ENCODE measurements around the gene TICAM2. TPM values are rescaled to one million over a fixed set of nuclear protein-coding genes. Genes with fewer than 3 reads are reported as not detected.
"Not testable (repeated sequence)": the region's sequence is repeated elsewhere in the genome, so short reads cannot be mapped to it uniquely, and the experiment has no call there.

TICAM2 gene
- total and polyA plus RNA-seq, 10 of the 15 experiments (the other 5 are each of a cell fraction or from before 2014, with no cell fraction given): 0.14 to 7.0 (median 2.9) TPM

DNA sequence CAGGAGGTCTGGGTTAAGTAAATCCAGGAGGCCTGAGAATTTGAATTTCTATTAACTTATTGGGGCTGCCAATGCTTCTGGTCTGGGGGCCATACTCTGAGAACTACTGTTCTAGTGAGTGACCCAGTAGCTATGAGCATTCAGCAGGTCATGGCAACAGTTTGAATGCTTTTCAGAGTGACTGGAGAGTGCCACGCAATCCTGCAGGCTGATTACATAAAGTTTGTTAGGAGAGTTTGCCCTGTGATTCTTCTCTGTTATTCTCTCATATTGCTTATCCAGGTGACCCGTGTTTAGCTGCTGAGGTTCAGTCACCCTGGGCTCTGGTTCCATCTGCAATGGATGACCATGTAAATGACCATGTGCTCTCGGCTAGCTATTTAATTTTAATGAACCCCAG, 45.8 kb upstream of the TICAM2 start:
- H3K27ac ChIP-seq (ENCODE audit: control insufficient read depth, insufficient read depth): no peak overlapping the region
- DNase-seq (ENCODE audit: low read depth, low spot score) (no peak), FAIRE-seq (no peak), ATAC-seq (no peak)
- no peaks in the 10 kb centered on the region for H3K4me1 ChIP-seq (ENCODE audit: control insufficient read depth, insufficient read depth, low read length)
- ChIA-PET CTCF (no interaction called here), RAD21 (ENCODE audit: unreplicated experiment) (no interaction called here), SMC1A (ENCODE audit: uncharacterized antibody, unreplicated experiment) (no interaction called here), POLR2A (no interaction called here)
- WGBS (ENCODE audit: insufficient coverage, insufficient replicate concordance, low lambda C conversion rate, missing lambda C conversion rate): 1% methylated on average over 3 of the region's 3 CpGs
- no peak overlapping the region for H3K4me2 ChIP-seq (ENCODE audit: control insufficient read depth, insufficient read depth)
- in situ Hi-C loops (cut with MboI): no loop called here
- H3K9ac ChIP-seq (ENCODE audit: control insufficient read depth, insufficient read depth, low read length): no peak overlapping the region
- H3K27me3 ChIP-seq (replicated peaks in 1 of 2; ENCODE audit: control insufficient read depth in 2 of 2, insufficient read depth in 2 of 2, low read length in 1 of 2): peaks cover 0 to 2% of the 10 kb centered on the region in 2 experiments; a peak in 2 of 4 replicates
- no peaks in the 10 kb centered on the region for H3K9me3 ChIP-seq (replicated peaks; ENCODE audit: control insufficient read depth, insufficient read depth, low read length)
- H3K4me3 ChIP-seq: no peak overlapping the region
- H4K20me1 ChIP-seq (ENCODE audit: control insufficient read depth, insufficient read depth): no peaks in the 10 kb centered on the region
- intact Hi-C loops (cut with micrococcal nuclease; ENCODE audit: unreplicated experiment): no loop called here
- no peak overlapping the region for H2AFZ ChIP-seq (ENCODE audit: control insufficient read depth, low read depth, low read length)
- no peaks in the 10 kb centered on the region for H3K36me3 ChIP-seq (ENCODE audit: control insufficient read depth in 2 of 2, insufficient read depth in 2 of 2, low read length in 1 of 2)
- H3K79me2 ChIP-seq (ENCODE audit: control insufficient read depth, insufficient read depth, low read length): no peaks in the 10 kb centered on the region
- TF ChIP-seq JUNB (IDR thresholded peaks at IDR 0.05): no peak
- no peak for TF ChIP-seq HCFC1 (IDR thresholded peaks at IDR 0.05; ENCODE audit: low read length)
- TF ChIP-seq, protein P1, sequence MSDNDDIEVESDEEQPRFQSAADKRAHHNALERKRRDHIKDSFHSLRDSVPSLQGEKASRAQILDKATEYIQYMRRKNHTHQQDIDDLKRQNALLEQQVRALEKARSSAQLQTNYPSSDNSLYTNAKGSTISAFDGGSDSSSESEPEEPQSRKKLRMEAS (IDR thresholded peaks at IDR 0.05; ENCODE audit: low read depth, low read length): no peak
- TF ChIP-seq, protein P2, sequence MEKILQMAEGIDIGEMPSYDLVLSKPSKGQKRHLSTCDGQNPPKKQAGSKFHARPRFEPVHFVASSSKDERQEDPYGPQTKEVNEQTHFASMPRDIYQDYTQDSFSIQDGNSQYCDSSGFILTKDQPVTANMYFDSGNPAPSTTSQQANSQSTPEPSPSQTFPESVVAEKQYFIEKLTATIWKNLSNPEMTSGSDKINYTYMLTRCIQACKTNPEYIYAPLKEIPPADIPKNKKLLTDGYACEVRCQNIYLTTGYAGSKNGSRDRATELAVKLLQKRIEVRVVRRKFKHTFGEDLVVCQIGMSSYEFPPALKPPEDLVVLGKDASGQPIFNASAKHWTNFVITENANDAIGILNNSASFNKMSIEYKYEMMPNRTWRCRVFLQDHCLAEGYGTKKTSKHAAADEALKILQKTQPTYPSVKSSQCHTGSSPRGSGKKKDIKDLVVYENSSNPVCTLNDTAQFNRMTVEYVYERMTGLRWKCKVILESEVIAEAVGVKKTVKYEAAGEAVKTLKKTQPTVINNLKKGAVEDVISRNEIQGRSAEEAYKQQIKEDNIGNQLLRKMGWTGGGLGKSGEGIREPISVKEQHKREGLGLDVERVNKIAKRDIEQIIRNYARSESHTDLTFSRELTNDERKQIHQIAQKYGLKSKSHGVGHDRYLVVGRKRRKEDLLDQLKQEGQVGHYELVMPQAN (conservative IDR thresholded peaks at IDR 0.05): no peak
- TF ChIP-seq IKZF2 (IDR thresholded peaks at IDR 0.05): no peak
- no peak for TF ChIP-seq MXI1 (IDR thresholded peaks at IDR 0.05; ENCODE audit: low read depth, low read length)
- no peak for TF ChIP-seq PAX5 (IDR thresholded peaks at IDR 0.05; ENCODE audit: borderline replicate concordance, low read depth, low read length)
- TF ChIP-seq SREBF2 (IDR thresholded peaks at IDR 0.05; ENCODE audit: low read length): no peak
- no peak for TF ChIP-seq NFYA (IDR thresholded peaks at IDR 0.05; ENCODE audit: borderline replicate concordance, low read depth, low read length)
- no peak for TF ChIP-seq YY1 (IDR thresholded peaks at IDR 0.05; ENCODE audit: low read depth, low read length)
- no TSS peak for BruUV-seq (replicated peaks)

DNA sequence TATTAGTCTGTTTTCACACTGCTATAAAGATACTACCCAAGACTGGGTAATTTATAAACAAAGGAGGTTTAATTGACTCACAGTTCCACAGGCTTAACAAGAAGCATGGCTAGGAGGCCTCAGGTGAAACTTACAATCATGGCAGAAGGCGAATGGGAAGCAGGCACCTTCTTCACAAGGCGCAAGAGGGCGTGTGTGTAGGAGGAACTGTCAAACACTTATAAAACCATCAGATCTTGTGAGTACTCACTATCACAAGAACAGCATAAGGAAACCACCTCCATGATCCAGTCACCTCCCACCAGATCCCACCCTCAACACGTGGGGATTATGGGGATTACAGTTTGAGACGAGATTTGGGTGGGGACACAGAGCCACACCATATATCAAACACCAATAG, 43.1 kb upstream of the TICAM2 start:
- RAD21 ChIA-PET (ENCODE audit: unreplicated experiment); H4K20me1 ChIP-seq (ENCODE audit: control insufficient read depth, insufficient read depth); H3K27me3 ChIP-seq (replicated peaks in 1 of 2; ENCODE audit: control insufficient read depth in 2 of 2, insufficient read depth in 2 of 2, low read length in 1 of 2); H3K9me3 ChIP-seq (replicated peaks; ENCODE audit: control insufficient read depth, insufficient read depth, low read length); intact Hi-C loops (cut with micrococcal nuclease; ENCODE audit: unreplicated experiment); H2AFZ ChIP-seq (ENCODE audit: control insufficient read depth, low read depth, low read length); H3K27ac ChIP-seq (ENCODE audit: control insufficient read depth, insufficient read depth); H3K36me3 ChIP-seq (ENCODE audit: control insufficient read depth in 2 of 2, insufficient read depth in 2 of 2, low read length in 1 of 2); BruUV-seq (replicated peaks); DNase-seq (ENCODE audit: low read depth, low spot score); H3K4me2 ChIP-seq (ENCODE audit: control insufficient read depth, insufficient read depth); ATAC-seq; H3K4me3 ChIP-seq; H3K79me2 ChIP-seq (ENCODE audit: control insufficient read depth, insufficient read depth, low read length); H3K4me1 ChIP-seq (ENCODE audit: control insufficient read depth, insufficient read depth, low read length); POLR2A ChIA-PET; in situ Hi-C loops (cut with MboI); FAIRE-seq; H3K9ac ChIP-seq (ENCODE audit: control insufficient read depth, insufficient read depth, low read length): not testable (repeated sequence)
- ChIA-PET CTCF (interaction anchor here (1.2 to 1.7 kb wide), 2 partner anchors 10 to 12 kb away, joined by 3 to 4 read pairs; no protein-coding TSS in a partner anchor), SMC1A (ENCODE audit: uncharacterized antibody, unreplicated experiment) (interaction anchor here (0.7 to 1.6 kb wide), 2 partner anchors 11 kb away, joined by 4 to 8 read pairs; no protein-coding TSS in a partner anchor)
- 57% methylated on average over 5 of the region's 5 CpGs for WGBS (ENCODE audit: insufficient coverage, insufficient replicate concordance, low lambda C conversion rate, missing lambda C conversion rate)

Measured in GM12878 (cell line).